C4-2B (cell line): ENCODE results near the gene ERC1.

ENCODE experiments used
- ZFX ChIP-seq: fragments of 450-650 bp; IDR thresholded peaks from 2 replicates; pipeline ENCODE4 v1.6.1; 2017
- TF ChIP-seq, protein P1 (sequence below): fragments of 450-650 bp; conservative IDR thresholded peaks from 2 replicates; pipeline ENCODE4 v1.5.1; 2017; ENCODE audit warnings: mild to moderate bottlenecking

GRCh38 chr12:1401891-1402290 is 410.9 kb downstream of the ERC1 start:
- TF ChIP-seq, protein P1, sequence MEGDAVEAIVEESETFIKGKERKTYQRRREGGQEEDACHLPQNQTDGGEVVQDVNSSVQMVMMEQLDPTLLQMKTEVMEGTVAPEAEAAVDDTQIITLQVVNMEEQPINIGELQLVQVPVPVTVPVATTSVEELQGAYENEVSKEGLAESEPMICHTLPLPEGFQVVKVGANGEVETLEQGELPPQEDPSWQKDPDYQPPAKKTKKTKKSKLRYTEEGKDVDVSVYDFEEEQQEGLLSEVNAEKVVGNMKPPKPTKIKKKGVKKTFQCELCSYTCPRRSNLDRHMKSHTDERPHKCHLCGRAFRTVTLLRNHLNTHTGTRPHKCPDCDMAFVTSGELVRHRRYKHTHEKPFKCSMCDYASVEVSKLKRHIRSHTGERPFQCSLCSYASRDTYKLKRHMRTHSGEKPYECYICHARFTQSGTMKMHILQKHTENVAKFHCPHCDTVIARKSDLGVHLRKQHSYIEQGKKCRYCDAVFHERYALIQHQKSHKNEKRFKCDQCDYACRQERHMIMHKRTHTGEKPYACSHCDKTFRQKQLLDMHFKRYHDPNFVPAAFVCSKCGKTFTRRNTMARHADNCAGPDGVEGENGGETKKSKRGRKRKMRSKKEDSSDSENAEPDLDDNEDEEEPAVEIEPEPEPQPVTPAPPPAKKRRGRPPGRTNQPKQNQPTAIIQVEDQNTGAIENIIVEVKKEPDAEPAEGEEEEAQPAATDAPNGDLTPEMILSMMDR = no peak
- TF ChIP-seq ZFX = no peak
